Measurements from ENCODE around the gene NTM.

GRCh38 chr11:131822506-131822905, 452.1 kb downstream of the NTM start:
- no peak for TF ChIP-seq POLR2AphosphoS5 (IDR thresholded peaks at IDR 0.05; ENCODE audit: borderline replicate concordance, low read depth, low read length)
- TF ChIP-seq FOXP2 (optimal IDR thresholded peaks at IDR 0.05; ENCODE audit: control extremely low read depth, extremely low read length, insufficient read depth) = no peak
